Sigmoid colon (tissue), 7 donors: ENCODE data around the gene DPP6. TPM values are rescaled to one million over a fixed set of nuclear protein-coding genes. Genes with fewer than 3 reads are reported as not detected.
"Not testable (repeated sequence)": the region's sequence is repeated elsewhere in the genome, so short reads cannot be mapped to it uniquely, and the experiment has no call there.

Source experiments
- DNase-seq: peaks from one replicate; pipeline ENCODE4 v3.0.0-alpha.2; 2019
- H3K27ac ChIP-seq, 4 donors: fragments of 200-600 bp; sonication (generic); one replicate each; pipeline ENCODE4 v1.5.1; 2016 to 2019; ENCODE audit warnings: mild to moderate bottlenecking in 1 of 4
- H3K27me3 ChIP-seq, 3 donors: fragments of 200-600 bp; sonication (generic); one replicate each; pipeline ENCODE4 v1.5.1; 2019; ENCODE audit warnings: mild to moderate bottlenecking in 1 of 3
- H3K36me3 ChIP-seq, 4 donors: fragments of 200-600 bp; sonication (generic); one replicate each; pipeline ENCODE4 v1.5.1; 2016 to 2019
- H3K4me1 ChIP-seq, 4 donors: fragments of 200-600 bp; sonication (generic); one replicate each; pipeline ENCODE4 v1.5.1; 2017 to 2019
- H3K4me3 ChIP-seq, 4 donors: fragments of 200-600 bp; sonication (generic); one replicate each; pipeline ENCODE4 v1.5.1; 2017 to 2019; ENCODE audit warnings: mild to moderate bottlenecking in 2 of 4, moderate library complexity in 1 of 4
- H3K9me3 ChIP-seq, 4 donors: fragments of 200-600 bp in 3 of 4; sonication (generic) in 3 of 4; one replicate each; pipeline versions ENCODE4 v1.5.1 to v1.6.1; 2013 to 2019
- WGBS, 2 donors: extraction: QIAGEN DNeasy Blood & Tissue Kit; methylation state at CpG; one replicate each; pipeline ENCODE4 v1.1.7; 2013; 5-methylcytosine and 5-hydroxymethylcytosine counted together
- intact Hi-C: fragments of 100-400 bp; cut with DNase I; formaldehyde crosslinking; loops from one replicate; pipeline ENCODE4 v1.15.1; 2023
- polyA plus RNA-seq, 3 donors: library from polyadenylated mRNA; stranded (reverse); fragments of 200-250 nt; gene quantifications; one replicate each; pipeline ENCODE4 v1.2.3, GENCODE V29; 2013
- total RNA-seq, 4 donors: library from RNA; depleted of rRNA; stranded (reverse); fragments of >200 nt; gene quantifications; one replicate each; pipeline ENCODE4 v1.1.0, GENCODE V29; 2016
- donor health status: healthy with polysubstance abuse.
- donor health status: Bipolar disorder and iron deficiency.
- donor health status: healthy.

Gene DPP6
- total RNA-seq (10 to 100 TPM; 37.4 to 53.2 (median 47.9) TPM), polyA plus RNA-seq (1 to 10 TPM in 2 of 3 donors, not detected in 1; 1.2 to 2.5 TPM)

GRCh38 chr7:154051643-154052529, at the start of gene DPP6:
Gene DPP6 (plus strand): TSS chr7:154052398.
- 4 to 20% methylated on average over 68 to 73 of the region's 81 CpGs for WGBS, 2 donors
- DNase-seq, intact Hi-C loops, H3K9me3 ChIP-seq, H3K27ac ChIP-seq, H3K36me3 ChIP-seq: not testable (repeated sequence)
- Histone ChIP-seq H3K4me3 (peak within 1 kb of the TSS in 3 of 4 donors; percentile 19 to 34 (median 25)), H3K27me3 (peaks cover 0 to 18% (median 6%) of the 10 kb centered on the region in 3 donors), H3K4me1 (peaks cover 0 to 12% (median 9%) of the 10 kb centered on the region in 4 donors)

DNA sequence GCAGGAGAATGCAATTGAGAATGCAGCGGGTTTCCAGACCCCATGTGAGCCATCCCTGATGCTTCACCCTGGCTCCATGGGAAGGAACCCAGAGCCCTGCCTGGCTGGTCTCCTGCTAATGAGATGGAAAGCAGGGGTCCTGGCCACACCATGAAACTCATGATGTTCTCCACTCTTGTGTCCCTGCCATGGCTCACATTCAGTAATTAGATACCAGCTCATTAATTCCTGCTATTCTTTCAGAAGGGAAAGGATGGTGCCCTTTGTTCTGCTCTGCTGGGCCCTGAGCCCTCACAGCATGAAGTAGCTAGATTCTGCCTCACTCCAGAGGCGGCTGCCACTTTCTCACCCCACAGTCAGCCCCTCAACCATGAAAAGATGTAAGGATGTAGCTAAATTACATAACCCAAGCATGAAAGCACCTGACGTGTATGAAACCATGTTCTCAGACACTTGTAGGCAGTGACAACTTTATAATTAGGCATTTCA, 42.7 kb upstream of the DPP6 start:
- intact Hi-C loops, H3K4me1 ChIP-seq, H3K36me3 ChIP-seq, H3K4me3 ChIP-seq, H3K27ac ChIP-seq, DNase-seq, H3K27me3 ChIP-seq, H3K9me3 ChIP-seq: not testable (repeated sequence)
- WGBS, 2 donors, result 78 to 84% methylated on average over 2 of the region's 3 CpGs

GRCh38 chr7:154010726-154011568, 41.3 kb upstream of the DPP6 start:
- H3K27me3 ChIP-seq, H3K4me1 ChIP-seq, H3K4me3 ChIP-seq, intact Hi-C loops, DNase-seq, H3K9me3 ChIP-seq, H3K36me3 ChIP-seq, H3K27ac ChIP-seq: not testable (repeated sequence)
- WGBS, 2 donors, result 78 to 81% methylated on average over 4 of the region's 4 CpGs

DNA sequence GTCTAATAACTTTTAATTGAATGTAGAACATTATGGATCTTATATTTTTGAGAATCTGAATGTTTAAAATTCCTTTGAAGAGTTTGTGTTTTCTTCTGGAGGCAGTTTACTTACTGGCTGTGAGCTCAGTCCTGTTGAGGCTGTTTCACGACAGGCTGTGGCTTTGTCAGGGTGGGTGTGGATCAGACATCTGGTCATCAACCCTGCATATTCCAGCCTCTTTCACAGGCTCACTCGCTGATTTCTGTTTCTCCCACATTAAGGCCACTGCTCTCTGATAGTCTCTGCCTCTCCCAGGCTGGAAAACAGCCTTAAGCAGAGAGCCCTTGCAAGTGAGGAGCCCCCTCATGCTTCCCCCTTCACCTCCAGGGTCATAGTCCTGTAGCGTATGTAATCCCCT, 39.4 kb upstream of the DPP6 start:
- H3K9me3 ChIP-seq, H3K27me3 ChIP-seq, H3K27ac ChIP-seq, DNase-seq, H3K4me1 ChIP-seq, intact Hi-C loops, H3K36me3 ChIP-seq, H3K4me3 ChIP-seq: not testable (repeated sequence)
- WGBS, 2 donors, result 64 to 67% methylated on average over 3 of the region's 3 CpGs

DNA sequence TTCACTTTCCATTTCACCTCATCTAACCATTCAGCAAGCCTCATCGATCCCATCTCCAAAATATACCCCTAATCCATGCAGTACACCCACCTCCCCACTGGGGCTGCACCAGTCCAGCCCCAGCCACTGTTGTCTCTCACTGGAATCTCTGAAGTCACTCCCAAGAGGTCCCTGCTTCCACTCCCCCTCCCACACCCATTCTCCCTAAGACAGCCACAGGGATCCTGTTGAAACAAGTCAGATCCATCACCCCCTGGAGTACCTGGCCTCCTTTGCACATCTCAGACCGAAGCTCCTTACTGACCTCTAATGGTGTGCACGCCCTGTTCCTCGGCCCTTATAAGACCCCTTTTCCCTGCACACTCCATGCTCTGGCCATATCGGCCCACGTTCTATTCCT, 36.6 kb upstream of the DPP6 start:
- H3K9me3 ChIP-seq, H3K36me3 ChIP-seq, intact Hi-C loops, H3K27me3 ChIP-seq, H3K4me1 ChIP-seq, H3K27ac ChIP-seq, DNase-seq, H3K4me3 ChIP-seq: not testable (repeated sequence)
- WGBS, 2 donors, result 88 to 90% methylated on average over 6 of the region's 6 CpGs

GRCh38 chr7:154018354-154018753, 33.8 kb upstream of the DPP6 start:
- intact Hi-C loops, H3K4me3 ChIP-seq, H3K9me3 ChIP-seq, H3K27ac ChIP-seq, H3K36me3 ChIP-seq, DNase-seq, H3K27me3 ChIP-seq, H3K4me1 ChIP-seq: not testable (repeated sequence)
- WGBS, 2 donors, result 74 to 86% methylated on average over 2 of the region's 2 CpGs

DNA sequence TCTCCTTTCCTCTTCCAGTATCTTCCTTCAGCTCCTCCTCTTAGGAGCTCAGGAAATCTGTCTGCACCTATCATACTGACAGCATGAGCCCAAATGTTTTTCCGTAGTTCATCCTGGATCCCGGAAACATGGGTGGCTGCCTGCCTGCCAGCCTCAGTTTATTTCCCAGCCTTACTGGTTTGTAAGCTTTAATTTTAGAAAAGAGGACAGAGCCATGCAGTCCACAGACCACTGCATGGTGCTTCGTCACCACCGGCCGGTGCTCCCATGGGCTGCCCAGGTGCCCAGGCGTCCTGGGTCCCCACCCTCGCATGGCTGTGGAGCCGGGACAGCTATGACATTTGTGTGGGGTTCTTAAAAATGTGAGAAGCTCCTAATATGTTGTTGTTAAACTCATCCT, 24.4 kb upstream of the DPP6 start:
- intact Hi-C loops, H3K27me3 ChIP-seq, H3K36me3 ChIP-seq, H3K27ac ChIP-seq, DNase-seq, H3K4me3 ChIP-seq, H3K4me1 ChIP-seq, H3K9me3 ChIP-seq: not testable (repeated sequence)
- WGBS, 2 donors, result 81% methylated on average over 8 of the region's 8 CpGs

DNA sequence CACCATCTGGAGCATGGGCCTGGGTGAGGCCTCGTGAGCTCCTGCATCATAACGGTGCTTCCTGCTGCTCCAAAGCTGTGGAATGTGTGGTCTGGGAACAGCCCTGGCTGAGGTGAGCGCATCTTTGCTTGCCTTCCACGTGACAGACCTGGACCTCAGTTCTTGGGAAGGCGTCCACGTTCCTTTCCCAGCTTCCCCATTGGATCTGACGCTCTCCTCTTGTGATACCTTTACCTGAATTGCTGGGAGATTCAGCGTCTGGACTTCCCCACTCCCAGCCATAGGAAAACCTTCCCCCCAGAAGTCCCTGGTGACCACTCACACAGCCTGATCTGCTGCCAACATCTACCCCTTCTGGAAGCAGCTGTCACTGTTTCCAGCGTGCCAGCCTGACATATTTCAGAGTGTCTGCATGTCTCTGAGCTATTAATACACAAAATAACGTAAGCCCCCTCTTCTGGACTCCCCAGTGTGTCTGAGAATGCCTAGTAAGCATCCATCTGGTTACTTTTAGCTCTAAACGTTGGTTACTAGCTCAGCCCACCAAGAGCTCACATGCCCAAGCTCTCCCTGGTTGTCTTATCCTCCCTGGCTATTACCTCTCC, 21.6 kb upstream of the DPP6 start:
- H3K4me3 ChIP-seq, DNase-seq, H3K27me3 ChIP-seq, H3K27ac ChIP-seq, H3K36me3 ChIP-seq, H3K4me1 ChIP-seq, H3K9me3 ChIP-seq, intact Hi-C loops: not testable (repeated sequence)
- WGBS, 2 donors, result 57 to 69% methylated on average over 11 of the region's 11 CpGs

- not testable (repeated sequence) for H3K4me3 ChIP-seq, DNase-seq, H3K9me3 ChIP-seq, H3K36me3 ChIP-seq, H3K27me3 ChIP-seq, H3K27ac ChIP-seq, H3K4me1 ChIP-seq
- WGBS, 2 donors, result 1% methylated on average over 7 of the region's 13 CpGs; no CpG with 5 or more reads in 1 of the 2 donors
- intact Hi-C loops, result loop anchor here (2.0 kb wide), 1 partner anchor 659 kb away; no protein-coding TSS in a partner anchor
These were observed 12.6 kb upstream of the DPP6 start for GRCh38 chr7:154039466-154040165.

- H3K27ac ChIP-seq, H3K9me3 ChIP-seq, DNase-seq, H3K36me3 ChIP-seq, intact Hi-C loops, H3K4me3 ChIP-seq: not testable (repeated sequence)
- Histone ChIP-seq H3K27me3 (peaks cover 0 to 18% (median 6%) of the 10 kb centered on the region in 3 donors), H3K4me1 (peaks cover 0 to 12% (median 9%) of the 10 kb centered on the region in 4 donors)
- 81 to 90% methylated on average over 5 of the region's 5 CpGs for WGBS, 2 donors
These were observed 1.8 kb upstream of the DPP6 start for GRCh38 chr7:154050394-154050793.

GRCh38 chr7:154051006-154051642, 1.1 kb upstream of the DPP6 start:
- H3K27ac ChIP-seq, intact Hi-C loops, H3K9me3 ChIP-seq, DNase-seq, H3K36me3 ChIP-seq: not testable (repeated sequence)
- 12 to 20% methylated on average over 23 to 28 of the region's 42 CpGs for WGBS, 2 donors
- Histone ChIP-seq H3K4me3 (peak overlapping the region in 3 of 4 donors; percentile 19 to 34 (median 25)), H3K4me1 (peaks cover 0 to 12% (median 9%) of the 10 kb centered on the region in 4 donors), H3K27me3 (peaks cover 0 to 18% (median 6%) of the 10 kb centered on the region in 3 donors)
